HG03045 (cell line): ENCODE measurements around the gene PLD6.
"Not testable (repeated sequence)": the region's sequence is repeated elsewhere in the genome, so short reads cannot be mapped to it uniquely, and the experiment has no call there.

Source experiments
- ATAC-seq: cut with Tn5 transposase; IDR thresholded peaks from one replicate; pipeline ENCODE4 v1.9.1; 2021; ENCODE audit warnings: mild to moderate bottlenecking, moderate library complexity; ENCODE audit not compliant: unreplicated experiment

Gene PLD6

GRCh38 chr17:17179371-17179827 is 26.7 kb downstream of the PLD6 start:
- ATAC-seq = no peak

GRCh38 chr17:17177176-17177575 is 29.0 kb downstream of the PLD6 start:
- no peak for ATAC-seq

- ATAC-seq = no peak
These were observed 29.8 kb downstream of the PLD6 start for GRCh38 chr17:17176341-17176740.

GRCh38 chr17:17175917-17176316 is 30.2 kb downstream of the PLD6 start:
- ATAC-seq = no peak

- ATAC-seq = no peak
These were observed 30.8 kb downstream of the PLD6 start for GRCh38 chr17:17175340-17175739.

- ATAC-seq = no peak
These were observed 32.2 kb downstream of the PLD6 start for GRCh38 chr17:17173921-17174320.

GRCh38 chr17:17172990-17173389 is 33.1 kb downstream of the PLD6 start:
- no peak for ATAC-seq

- ATAC-seq = no peak
These were observed 33.9 kb downstream of the PLD6 start for GRCh38 chr17:17172001-17172939.

GRCh38 chr17:17171186-17171585 is 34.9 kb downstream of the PLD6 start:
- ATAC-seq = no peak

GRCh38 chr17:17170346-17170985 is 35.7 kb downstream of the PLD6 start:
- no peak for ATAC-seq

GRCh38 chr17:17169396-17169795 is 36.7 kb downstream of the PLD6 start:
- no peak for ATAC-seq

- no peak for ATAC-seq
These were observed 37.7 kb downstream of the PLD6 start for GRCh38 chr17:17168401-17168800.

GRCh38 chr17:17167986-17168385 is 38.1 kb downstream of the PLD6 start:
- ATAC-seq = no peak

GRCh38 chr17:17167356-17167755 is 38.8 kb downstream of the PLD6 start:
- no peak for ATAC-seq

GRCh38 chr17:17166446-17166845 is 39.7 kb downstream of the PLD6 start:
- ATAC-seq = no peak

- no peak for ATAC-seq
These were observed 40.3 kb downstream of the PLD6 start for GRCh38 chr17:17165666-17166308.

GRCh38 chr17:17164676-17165075 is 41.5 kb downstream of the PLD6 start:
- ATAC-seq = no peak

- no peak for ATAC-seq
These were observed 42.0 kb downstream of the PLD6 start for GRCh38 chr17:17164156-17164555.

GRCh38 chr17:17161759-17162158 is 44.4 kb downstream of the PLD6 start:
- ATAC-seq = no peak

GRCh38 chr17:17161121-17161520 is 45.0 kb downstream of the PLD6 start:
- ATAC-seq = no peak

- no peak for ATAC-seq
These were observed 46.6 kb downstream of the PLD6 start for GRCh38 chr17:17159571-17159970.

- ATAC-seq = not testable (repeated sequence)
These were observed 47.6 kb downstream of the PLD6 start for GRCh38 chr17:17158506-17158905.
